Rectal smooth muscle tissue (tissue), 1 donor: ENCODE measurements around the gene FAM240B.
A peak's percentile ranks its signal among the peaks of the same experiment; 100 is the strongest.

ENCODE experiments used
- H3K27ac ChIP-seq: one replicate; pipeline ENCODE4 v1.7.0; 2013; ENCODE audit warnings: low read depth, low read length, inconsistent platforms
- H3K27me3 ChIP-seq: one replicate; pipeline ENCODE4 v1.7.0; 2013; ENCODE audit warnings: low read length; ENCODE audit not compliant: control insufficient read depth, insufficient read depth
- H3K36me3 ChIP-seq: one replicate; pipeline ENCODE4 v1.7.0; 2013; ENCODE audit warnings: low read length; ENCODE audit not compliant: control insufficient read depth, insufficient read depth
- H3K4me1 ChIP-seq: one replicate; pipeline ENCODE4 v1.7.0; 2013; ENCODE audit warnings: low read length; ENCODE audit not compliant: control insufficient read depth, insufficient read depth
- H3K4me3 ChIP-seq: one replicate; pipeline ENCODE4 v1.7.0; 2013; ENCODE audit warnings: low read length
- H3K9ac ChIP-seq: one replicate; pipeline ENCODE4 v1.7.0; 2013; ENCODE audit warnings: low read length

Gene FAM240B

DNA sequence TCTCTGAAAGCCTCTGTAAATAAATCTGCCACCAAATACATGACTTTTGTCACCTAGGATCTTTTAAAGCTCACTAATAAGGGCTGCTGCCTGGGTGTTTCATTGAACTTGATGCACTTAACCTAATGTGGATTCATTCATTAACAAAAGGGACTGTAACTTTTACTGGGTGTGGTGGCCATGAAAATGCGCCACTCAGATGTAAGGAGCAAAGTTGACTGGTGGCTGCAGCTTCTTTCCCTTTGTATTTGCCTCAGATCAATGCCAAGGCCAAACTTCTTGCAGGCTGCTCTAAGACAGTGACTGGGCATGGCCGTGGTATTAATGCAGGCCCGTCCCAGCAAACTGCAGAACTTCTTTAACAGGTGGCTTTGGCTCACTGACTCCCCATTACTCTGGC lies 22.9 kb downstream of the FAM240B start:
- Histone ChIP-seq H3K36me3 (no peaks in the 10 kb centered on the region), H3K4me1 (no peaks in the 10 kb centered on the region), H3K27me3 (no peaks in the 10 kb centered on the region), H3K4me3 (no peak overlapping the region), H3K27ac (no peak overlapping the region), H3K9ac (no peak overlapping the region)

DNA sequence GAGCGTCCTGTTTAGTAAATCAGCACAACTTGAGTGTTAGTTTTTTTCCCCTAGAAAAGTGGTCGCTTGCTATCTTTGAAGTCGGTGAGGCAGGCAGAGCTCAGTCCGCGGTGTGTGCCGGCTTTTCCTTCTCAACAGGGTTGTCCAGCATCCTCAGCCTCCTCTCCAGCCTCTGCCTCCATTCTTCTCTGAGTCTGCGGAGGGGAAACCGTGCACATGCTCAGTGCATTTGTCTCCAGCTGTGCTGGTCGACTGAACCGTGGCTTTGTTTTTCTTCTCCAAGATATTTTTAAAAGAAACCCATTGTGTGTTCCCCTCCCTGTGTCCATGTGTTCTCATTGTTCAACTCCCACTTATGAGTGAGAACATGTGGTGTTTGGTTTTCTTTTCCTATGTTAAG lies 25.3 kb downstream of the FAM240B start:
- Histone ChIP-seq H3K27ac (no peak overlapping the region), H3K36me3 (no peaks in the 10 kb centered on the region), H3K27me3 (no peaks in the 10 kb centered on the region), H3K4me1 (no peaks in the 10 kb centered on the region), H3K4me3 (no peak overlapping the region), H3K9ac (no peak overlapping the region)

DNA sequence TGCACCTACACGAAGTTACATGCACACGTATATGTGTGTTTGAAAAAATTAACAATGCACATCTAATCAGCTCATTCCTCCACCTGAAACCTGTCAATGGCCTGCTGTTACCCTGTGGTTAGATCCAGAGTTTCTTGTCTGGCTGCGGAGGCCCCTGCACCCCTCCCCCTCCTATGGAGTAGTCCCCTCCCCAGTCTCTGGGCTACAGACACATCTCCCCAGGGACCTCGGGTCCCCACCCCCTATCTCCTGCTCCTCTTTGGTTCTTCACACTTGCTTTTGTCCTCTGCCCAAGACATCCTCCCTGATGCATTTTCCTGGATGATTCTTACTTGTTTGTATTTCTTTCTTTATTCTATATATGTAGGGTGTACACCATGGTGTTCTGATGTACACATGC lies 27.2 kb downstream of the FAM240B start:
- H3K36me3 ChIP-seq: no peaks in the 10 kb centered on the region

DNA sequence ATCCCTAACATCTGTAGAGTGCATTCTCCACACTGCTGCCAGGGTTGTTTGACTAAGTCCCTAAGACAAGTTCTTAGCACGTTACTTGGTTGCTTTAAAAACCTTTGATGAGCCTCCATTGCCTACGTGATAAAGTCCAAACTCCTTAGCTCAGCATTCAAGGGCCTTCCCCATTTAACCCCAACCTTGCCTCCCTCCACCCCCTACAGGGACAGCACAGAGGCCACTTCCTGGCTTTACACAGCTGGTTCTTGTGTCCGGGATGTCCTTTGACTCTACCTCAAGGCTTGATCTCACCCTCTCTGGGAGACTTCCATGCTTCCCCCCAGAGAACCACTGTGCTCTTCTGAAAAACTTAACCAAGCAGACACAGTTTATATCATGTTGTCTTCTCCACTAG lies 29.4 kb downstream of the FAM240B start:
- no peak overlapping the region for H3K4me3 ChIP-seq
- H3K9ac ChIP-seq: no peak overlapping the region
- H3K27me3 ChIP-seq: no peaks in the 10 kb centered on the region
- H3K27ac ChIP-seq: no peak overlapping the region
- H3K36me3 ChIP-seq: no peaks in the 10 kb centered on the region
- no peaks in the 10 kb centered on the region for H3K4me1 ChIP-seq

More for the DNA sequence above, 27.2 kb downstream of the FAM240B start:
- Histone ChIP-seq H3K9ac (no peak overlapping the region), H3K27me3 (no peaks in the 10 kb centered on the region), H3K4me3 (no peak overlapping the region), H3K27ac (no peak overlapping the region), H3K4me1 (no peaks in the 10 kb centered on the region)

DNA sequence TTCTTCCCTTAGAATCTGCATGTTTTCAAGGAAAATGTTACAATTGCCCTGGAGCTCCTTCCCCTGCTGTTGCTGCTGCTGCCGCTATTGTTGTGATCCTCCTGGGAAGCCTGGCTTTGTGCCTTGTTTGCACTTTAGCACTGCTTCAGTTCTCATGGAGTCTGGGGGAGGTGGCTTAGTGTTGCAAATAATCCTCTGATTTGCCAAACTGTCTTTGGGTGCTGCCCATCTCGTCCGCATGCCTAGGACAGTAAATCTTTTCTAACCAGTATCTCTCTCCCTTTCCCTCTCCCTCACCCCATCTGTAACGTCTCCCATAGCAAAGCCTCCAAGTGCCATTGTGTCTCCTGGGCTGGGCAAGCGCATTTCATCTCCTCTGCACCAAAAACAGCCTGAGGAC lies 30.3 kb downstream of the FAM240B start:
- Histone ChIP-seq H3K27me3 (no peaks in the 10 kb centered on the region), H3K4me1 (no peaks in the 10 kb centered on the region), H3K9ac (no peak overlapping the region), H3K27ac (no peak overlapping the region), H3K36me3 (no peaks in the 10 kb centered on the region), H3K4me3 (no peak overlapping the region)

DNA sequence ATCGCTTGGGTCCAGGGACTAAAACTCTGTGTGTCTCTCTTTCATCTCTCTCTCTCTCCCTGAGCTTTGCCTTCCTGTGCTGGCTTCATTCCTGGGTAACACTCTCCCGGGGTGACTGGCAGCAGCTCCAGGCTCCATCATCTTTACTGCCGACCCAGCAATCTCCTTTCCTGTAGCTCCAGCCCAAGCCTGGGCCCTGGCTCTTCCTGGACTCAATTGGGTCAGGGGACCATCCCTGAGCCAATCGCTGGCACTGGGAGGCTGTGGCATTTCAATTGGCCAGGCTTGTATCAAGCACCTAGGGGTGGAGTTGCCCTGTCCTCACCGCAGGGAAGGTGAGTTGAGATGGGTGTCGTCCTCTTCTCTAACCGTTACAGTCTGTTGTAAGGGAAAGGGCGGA lies 31.9 kb downstream of the FAM240B start:
- Histone ChIP-seq H3K4me1 (no peaks in the 10 kb centered on the region), H3K9ac (no peak overlapping the region), H3K4me3 (peak overlapping the region; percentile 46), H3K27ac (no peak overlapping the region), H3K27me3 (no peaks in the 10 kb centered on the region), H3K36me3 (no peaks in the 10 kb centered on the region)

DNA sequence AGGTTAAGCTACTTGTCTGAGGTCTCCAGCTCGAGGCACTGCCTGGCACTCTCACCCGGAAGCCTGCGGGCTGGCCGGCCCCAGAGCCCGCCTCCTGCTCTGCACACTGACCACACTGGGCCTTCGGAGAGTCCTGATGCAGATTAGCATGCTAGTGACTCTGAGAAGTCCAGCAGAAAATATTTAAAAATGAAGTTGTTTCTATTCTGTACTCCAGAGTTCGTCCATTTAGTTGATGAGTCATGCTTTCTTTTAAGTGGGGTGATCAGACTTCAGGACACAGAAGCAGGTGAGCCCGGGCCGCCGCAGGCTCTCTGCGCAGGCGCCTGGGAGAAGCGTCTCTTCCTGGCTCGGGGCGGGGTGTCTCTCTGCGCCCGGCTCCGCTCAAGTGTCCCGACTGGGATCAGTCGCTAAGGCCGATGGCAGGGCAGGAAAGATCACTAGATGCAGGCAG lies 32.5 kb downstream of the FAM240B start:
- H3K9ac ChIP-seq: no peak overlapping the region

DNA sequence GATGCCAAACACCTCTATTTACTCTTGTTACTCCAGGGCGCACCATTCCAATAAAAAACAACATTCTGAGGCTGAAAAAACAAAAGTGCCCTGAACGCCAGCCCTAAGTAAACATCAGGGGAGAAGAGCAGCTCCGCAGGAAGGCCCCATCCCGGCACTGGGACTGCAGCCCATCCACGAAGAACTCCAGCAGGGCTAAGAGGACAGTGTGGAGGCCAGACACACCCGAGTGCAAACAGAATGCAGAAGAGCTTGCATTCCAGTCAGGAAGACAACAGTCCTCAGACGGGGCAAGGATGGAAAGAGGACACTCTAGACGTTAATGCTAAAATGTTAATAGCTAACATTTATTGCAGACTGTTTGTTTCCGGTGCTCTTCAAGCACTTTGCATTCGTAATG lies 33.0 kb downstream of the FAM240B start:
- H3K9ac ChIP-seq: no peak overlapping the region

More for the DNA sequence above, 32.5 kb downstream of the FAM240B start:
- H3K4me3 ChIP-seq: peak overlapping the region; percentile 46
- H3K4me1 ChIP-seq: no peaks in the 10 kb centered on the region
- no peaks in the 10 kb centered on the region for H3K27me3 ChIP-seq
- H3K27ac ChIP-seq: no peak overlapping the region
- H3K36me3 ChIP-seq: no peaks in the 10 kb centered on the region

DNA sequence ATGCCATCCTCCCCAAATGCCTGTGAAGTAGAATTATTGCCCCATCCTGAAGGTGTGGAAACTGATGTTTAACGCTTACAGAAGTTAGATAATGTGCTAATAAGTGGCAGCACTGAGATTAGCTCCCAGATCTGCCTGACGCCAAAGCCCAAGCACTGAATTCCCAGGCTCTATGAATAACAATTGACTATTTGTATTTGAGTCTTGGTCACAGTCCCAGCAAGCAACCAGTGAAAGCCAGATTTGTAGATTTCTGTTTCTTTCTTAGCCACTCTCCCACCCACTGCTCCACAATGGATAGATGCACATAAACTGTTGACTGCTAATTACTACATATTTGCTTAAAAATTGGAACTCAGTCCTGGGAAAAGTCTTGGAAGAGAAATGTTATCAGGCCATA lies 34.4 kb downstream of the FAM240B start:
- Histone ChIP-seq H3K4me3 (no peak overlapping the region), H3K27ac (no peak overlapping the region), H3K27me3 (no peaks in the 10 kb centered on the region), H3K9ac (no peak overlapping the region), H3K36me3 (no peaks in the 10 kb centered on the region), H3K4me1 (no peaks in the 10 kb centered on the region)

More for the DNA sequence above, 33.0 kb downstream of the FAM240B start:
- Histone ChIP-seq H3K4me3 (peak overlapping the region; percentile 46), H3K4me1 (no peaks in the 10 kb centered on the region), H3K27ac (no peak overlapping the region), H3K36me3 (no peaks in the 10 kb centered on the region), H3K27me3 (no peaks in the 10 kb centered on the region)

DNA sequence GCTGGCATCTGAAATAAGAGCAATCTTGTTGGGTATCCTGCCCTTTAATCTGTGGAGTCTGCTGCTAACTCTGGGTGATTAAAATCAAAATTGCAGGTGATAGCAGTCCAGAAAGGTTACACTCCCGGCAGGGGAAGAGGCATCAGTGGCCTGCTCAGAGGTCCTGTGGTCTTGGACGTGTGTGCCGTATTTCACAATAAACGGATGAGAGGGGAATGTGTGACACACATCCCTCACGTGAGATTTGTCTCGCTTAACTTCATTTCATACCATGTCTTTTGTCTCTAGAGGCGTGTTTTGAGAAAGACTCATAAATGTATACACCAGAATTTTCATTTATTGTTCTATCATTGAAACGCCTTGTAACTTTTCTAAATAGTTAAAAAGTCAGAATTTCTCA lies 36.6 kb downstream of the FAM240B start:
- Histone ChIP-seq H3K27me3 (no peaks in the 10 kb centered on the region), H3K4me3 (no peak overlapping the region), H3K9ac (no peak overlapping the region), H3K4me1 (no peaks in the 10 kb centered on the region), H3K27ac (no peak overlapping the region), H3K36me3 (no peaks in the 10 kb centered on the region)

DNA sequence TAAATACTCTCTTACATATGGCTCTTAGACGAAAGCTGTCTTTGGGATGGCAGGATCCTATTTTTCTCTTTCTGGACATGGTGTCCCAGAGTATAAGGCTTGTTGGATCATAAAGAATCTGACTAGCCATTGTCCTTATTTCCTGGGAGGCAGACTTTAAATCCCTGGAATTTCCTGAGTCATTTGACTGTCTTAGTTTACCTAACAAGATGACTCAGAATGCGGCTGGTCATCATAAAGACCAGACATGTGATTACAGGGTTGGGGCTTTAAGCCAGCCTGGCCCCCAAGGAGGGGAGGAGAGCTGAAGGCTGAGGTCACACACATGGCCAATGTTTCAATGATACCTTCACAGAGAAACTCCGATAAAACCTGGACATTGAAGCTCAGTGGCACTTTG lies 37.2 kb downstream of the FAM240B start:
- Histone ChIP-seq H3K36me3 (no peaks in the 10 kb centered on the region), H3K9ac (no peak overlapping the region), H3K27me3 (no peaks in the 10 kb centered on the region), H3K4me1 (no peaks in the 10 kb centered on the region), H3K27ac (no peak overlapping the region), H3K4me3 (no peak overlapping the region)

DNA sequence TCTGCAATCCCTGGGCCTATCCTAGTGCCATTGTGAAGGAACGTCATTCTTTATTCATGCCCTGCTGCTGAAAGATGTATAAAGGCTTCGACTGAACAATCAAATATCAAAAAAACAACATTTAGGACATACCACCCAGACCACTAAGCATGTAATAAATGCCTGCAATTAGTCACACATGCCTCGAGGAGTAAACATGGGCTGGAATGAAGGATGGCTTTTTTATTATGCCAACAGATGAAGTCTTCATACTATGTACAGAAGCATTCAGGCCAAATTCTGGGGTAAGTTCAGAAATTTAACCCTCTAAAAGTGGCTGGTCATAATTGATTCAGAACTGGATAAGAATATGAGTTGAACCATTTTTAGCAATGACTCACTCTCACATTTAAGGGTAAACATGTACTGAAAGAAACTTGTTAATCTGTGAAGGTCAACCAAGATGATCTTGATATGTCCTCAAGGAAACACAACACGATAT lies 38.1 kb downstream of the FAM240B start:
- H3K27ac ChIP-seq: no peak overlapping the region
- H3K9ac ChIP-seq: no peak overlapping the region
- H3K4me1 ChIP-seq: no peaks in the 10 kb centered on the region
- no peaks in the 10 kb centered on the region for H3K27me3 ChIP-seq
- H3K36me3 ChIP-seq: no peaks in the 10 kb centered on the region
- no peak overlapping the region for H3K4me3 ChIP-seq

DNA sequence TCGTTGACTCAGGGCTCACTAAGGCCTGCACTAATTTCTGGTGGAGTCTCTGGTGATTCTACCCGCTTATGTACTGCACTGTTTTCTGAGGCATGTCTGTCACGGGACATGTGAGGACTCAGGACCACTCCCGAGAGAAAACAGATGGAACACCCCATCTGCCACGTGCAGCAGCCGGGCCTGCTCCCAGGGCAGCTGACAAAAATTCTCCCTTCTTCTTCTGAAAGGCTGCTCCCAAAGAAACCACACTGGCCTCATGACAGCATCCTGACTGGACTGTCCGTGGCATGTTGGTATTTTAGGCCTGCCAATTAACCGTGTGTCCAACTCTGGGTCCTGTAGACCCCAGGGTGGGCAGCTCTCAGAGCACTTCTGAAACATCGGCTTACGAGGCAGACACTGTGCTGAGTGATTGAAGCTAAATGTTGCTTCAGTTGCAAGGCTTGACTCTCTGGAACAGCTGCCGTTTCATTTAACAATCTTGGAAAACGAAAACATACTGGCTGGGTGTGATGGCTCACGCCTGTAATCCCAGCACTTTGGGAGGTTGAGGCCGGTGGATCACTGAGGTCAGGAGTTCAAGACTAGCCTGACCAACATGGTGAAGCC lies 39.0 kb downstream of the FAM240B start:
- H3K4me3 ChIP-seq: no peak overlapping the region
- H3K9ac ChIP-seq: no peak overlapping the region
- no peaks in the 10 kb centered on the region for H3K4me1 ChIP-seq
- H3K36me3 ChIP-seq: no peaks in the 10 kb centered on the region
- no peak overlapping the region for H3K27ac ChIP-seq
- H3K27me3 ChIP-seq: no peaks in the 10 kb centered on the region
